Left lung (tissue), 10 donors: ENCODE results near the gene PTPRS. TPM values are rescaled to one million over a fixed set of nuclear protein-coding genes. Genes with fewer than 3 reads are reported as not detected.

Experiments used
- ATAC-seq: fragments of 200-7000 bp; cut with Tn5 transposase; one replicate; pipeline ENCODE4 v1.9.1; 2020; ENCODE audit warnings: moderate library complexity
- DNase-seq, 4 donors: peaks; one replicate each; pipeline ENCODE4 v3.0.0-alpha.2; 2013 to 2020
- H3K27ac ChIP-seq, 2 donors: fragments of 200-600 bp; sonication (generic) in 1 of 2; one replicate each; pipeline versions ENCODE4 v1.5.0 to v1.8.0; 2020 to 2021
- H3K27me3 ChIP-seq, 2 donors: fragments of 200-600 bp; sonication (generic) in 1 of 2; one replicate each; pipeline versions ENCODE4 v1.5.0 to v1.8.0; 2020 to 2021
- H3K36me3 ChIP-seq, 2 donors: fragments of 200-600 bp; sonication (generic) in 1 of 2; one replicate each; pipeline versions ENCODE4 v1.5.0 to v1.8.0; 2020 to 2021
- H3K4me1 ChIP-seq, 2 donors: fragments of 200-600 bp; one replicate each; pipeline ENCODE4 v1.8.0; 2021
- H3K4me3 ChIP-seq, 2 donors: fragments of 200-600 bp; sonication (generic) in 1 of 2; one replicate each; pipeline versions ENCODE4 v1.5.0 to v1.8.0; 2020 to 2021; ENCODE audit warnings: mild to moderate bottlenecking in 1 of 2
- H3K9me3 ChIP-seq, 2 donors: fragments of 200-600 bp; sonication (generic) in 1 of 2; one replicate each; pipeline versions ENCODE4 v1.5.0 to v1.8.0; 2020 to 2021
- CTCF ChIP-seq, 2 donors: fragments of 200-600 bp; sonication (generic) in 1 of 2; IDR thresholded peaks; one replicate each; pipeline versions ENCODE4 v1.5.0 to v1.8.0; 2021; ENCODE audit warnings: antibody characterized with exemption in 2 of 2
- intact Hi-C, 2 donors: fragments of 100-400 bp; cut with DNase I; formaldehyde crosslinking; loops; one replicate each; pipeline versions ENCODE4 v1.11.2 to v1.14.2; 2022
- polyA plus RNA-seq, 6 donors: library from polyadenylated mRNA; unstranded; fragments of 120-200 nt; gene quantifications; one replicate each; pipeline ENCODE4 v1.2.1, GENCODE V29; 2013; ENCODE audit not compliant: insufficient read length in 6 of 6
- total RNA-seq, 2 donors: library from RNA; stranded (reverse); fragmentation: NEBNext Ultra II Directional; extraction: Animal tissue kit (Norgen Biotek cat#: 25700); gene quantifications; one replicate each; pipeline ENCODE4 v1.2.1, GENCODE V29; 2021
- donor health status: DM: no; HTN: yes; CAD: no.
- donor health status: DM: no; HTN: no; CAD: no.

The PTPRS gene
- total and polyA plus RNA-seq, 8 donors, result 61.7 to 97.9 (median 75.3) TPM

GRCh38 chr19:5349041-5349440 is 8.4 kb upstream of the PTPRS start:
- no peak overlapping the region for H3K27ac ChIP-seq
- no peaks in the 10 kb centered on the region for H3K9me3 ChIP-seq
- TF ChIP-seq CTCF (IDR thresholded peaks at IDR 0.05), result no peak
- DNase-seq (no peak), ATAC-seq (no peak)
- H3K4me1 ChIP-seq, result no peaks in the 10 kb centered on the region
- no peaks in the 10 kb centered on the region for H3K36me3 ChIP-seq
- intact Hi-C loops, result no loop called here
- no peak overlapping the region for H3K4me3 ChIP-seq
- peaks cover 0 to 75% of the 10 kb centered on the region in 2 donors for H3K27me3 ChIP-seq

- no peak overlapping the region for H3K4me3 ChIP-seq
- DNase-seq (no peak), ATAC-seq (no peak)
- TF ChIP-seq CTCF (IDR thresholded peaks at IDR 0.05), result no peak
- H3K36me3 ChIP-seq, result no peaks in the 10 kb centered on the region
- no peak overlapping the region for H3K27ac ChIP-seq
- H3K9me3 ChIP-seq, result no peaks in the 10 kb centered on the region
- H3K4me1 ChIP-seq, result no peaks in the 10 kb centered on the region
- intact Hi-C loops, result no loop called here
- H3K27me3 ChIP-seq, result peaks cover 0 to 81% of the 10 kb centered on the region in 2 donors
These were observed 5.3 kb upstream of the PTPRS start for GRCh38 chr19:5345895-5346386.

- no peak for TF ChIP-seq CTCF (IDR thresholded peaks at IDR 0.05)
- no peak for ATAC-seq
- Histone ChIP-seq H3K4me1 (peaks cover 0 to 13% of the 10 kb centered on the region in 2 donors), H3K9me3 (no peaks in the 10 kb centered on the region), H3K27ac (no peak overlapping the region), H3K36me3 (no peaks in the 10 kb centered on the region), H3K27me3 (peaks cover 11 to 89% of the 10 kb centered on the region in 2 donors), H3K4me3 (no peak overlapping the region)
- intact Hi-C loops, result no loop called here
- DNase-seq, result no peak
These were observed 3.2 kb upstream of the PTPRS start for GRCh38 chr19:5343848-5344247.

- peaks cover 0 to 13% of the 10 kb centered on the region in 2 donors for H3K4me1 ChIP-seq
- no peaks in the 10 kb centered on the region for H3K9me3 ChIP-seq
- H3K27me3 ChIP-seq, result peaks cover 23 to 96% of the 10 kb centered on the region in 2 donors
- DNase-seq (no peak), ATAC-seq (no peak)
- no peaks in the 10 kb centered on the region for H3K36me3 ChIP-seq
- no peak overlapping the region for H3K4me3 ChIP-seq
- intact Hi-C loops, result no loop called here
- TF ChIP-seq CTCF (IDR thresholded peaks at IDR 0.05), result no peak
- no peak overlapping the region for H3K27ac ChIP-seq
These were observed 2.1 kb upstream of the PTPRS start for GRCh38 chr19:5342573-5343201.

GRCh38 chr19:5341981-5342380 is 1.4 kb upstream of the PTPRS start:
- Histone ChIP-seq H3K9me3 (no peaks in the 10 kb centered on the region), H3K27me3 (peaks cover 30 to 99% of the 10 kb centered on the region in 2 donors), H3K36me3 (no peaks in the 10 kb centered on the region), H3K4me1 (peaks cover 0 to 13% of the 10 kb centered on the region in 2 donors), H3K4me3 (no peak overlapping the region), H3K27ac (no peak overlapping the region)
- ATAC-seq (no peak), DNase-seq (no peak)
- intact Hi-C loops, result no loop called here
- no peak for TF ChIP-seq CTCF (IDR thresholded peaks at IDR 0.05)
